SK-N-SH treated with all-trans-retinoic acid at 6 μM for 48 hours (cell line): ENCODE data around the gene SMAD5.

ENCODE experiments used
- ATAC-seq: fragments of 200-7000 bp; cut with Tn5 transposase; 3 replicates; pipeline ENCODE4 v1.9.1; 2020; ENCODE audit warnings: mild to moderate bottlenecking, moderate library complexity
- ARNTL ChIP-seq: fragments of 450-650 bp; formaldehyde crosslinking; IDR thresholded peaks from 2 replicates; pipeline ENCODE4 v1.5.0; 2020; ENCODE audit warnings: low read depth, mild to moderate bottlenecking, moderate library complexity, borderline replicate concordance
- BACH2 ChIP-seq: fragments of 250-450 bp; sonication (Bioruptor Pico); IDR thresholded peaks from 2 replicates; pipeline ENCODE4 v1.9.0; 2021; ENCODE audit warnings: mild to moderate bottlenecking, borderline replicate concordance
- CSDC2 ChIP-seq: fragments of 250-450 bp; sonication (Bioruptor Pico); IDR thresholded peaks from 2 replicates; pipeline ENCODE4 v1.5.0; 2020; ENCODE audit warnings: mild to moderate bottlenecking, moderate library complexity
- CSRNP3 ChIP-seq: fragments of 250-450 bp; sonication (Bioruptor Pico); IDR thresholded peaks from 2 replicates; pipeline ENCODE4 v1.5.1; 2021; ENCODE audit warnings: mild to moderate bottlenecking, moderate library complexity
- ESRRG ChIP-seq: fragments of 250-450 bp; sonication (Bioruptor Pico); IDR thresholded peaks from 2 replicates; pipeline ENCODE4 v1.6.1; 2021; ENCODE audit warnings: mild to moderate bottlenecking
- GLIS3 ChIP-seq: fragments of 250-450 bp; sonication (Bioruptor Pico); IDR thresholded peaks from 2 replicates; pipeline ENCODE4 v1.5.0; 2020; ENCODE audit warnings: mild to moderate bottlenecking, moderate library complexity
- ISL1 ChIP-seq: fragments of 250-450 bp; sonication (Bioruptor Pico); IDR thresholded peaks from 2 replicates; pipeline ENCODE4 v2.1.2; 2022; ENCODE audit warnings: mild to moderate bottlenecking, moderate library complexity
- POU6F1 ChIP-seq: fragments of 250-450 bp; sonication (Bioruptor Pico); IDR thresholded peaks from 2 replicates; pipeline ENCODE4 v1.8.0; 2021; ENCODE audit warnings: low read depth, mild to moderate bottlenecking, moderate library complexity, borderline replicate concordance
- PPARA ChIP-seq: fragments of 250-450 bp; sonication (Bioruptor Pico); IDR thresholded peaks from 2 replicates; pipeline ENCODE4 v1.5.0; 2020; ENCODE audit warnings: mild to moderate bottlenecking, borderline replicate concordance
- RARB ChIP-seq: fragments of 250-450 bp; sonication (Bioruptor Pico); IDR thresholded peaks from 2 replicates; pipeline ENCODE4 v1.8.0; 2021; ENCODE audit warnings: mild to moderate bottlenecking, moderate library complexity
- SNAI2 ChIP-seq: fragments of 250-450 bp; sonication (Bioruptor Pico); IDR thresholded peaks from 2 replicates; pipeline ENCODE4 v1.5.0; 2020; ENCODE audit warnings: mild to moderate bottlenecking, moderate library complexity
- TCF4 ChIP-seq: fragments of 250-450 bp; sonication (Bioruptor Pico); IDR thresholded peaks from 2 replicates; pipeline ENCODE4 v1.8.0; 2021; ENCODE audit warnings: mild to moderate bottlenecking, moderate library complexity, borderline replicate concordance
- TOX ChIP-seq: fragments of 250-450 bp; sonication (Bioruptor Pico); IDR thresholded peaks from 2 replicates; pipeline ENCODE4 v1.8.0; 2021; ENCODE audit warnings: mild to moderate bottlenecking, moderate library complexity, borderline replicate concordance
- TSHZ2 ChIP-seq: fragments of 250-450 bp; sonication (Bioruptor Pico); IDR thresholded peaks from 2 replicates; pipeline ENCODE4 v1.5.0; 2020; ENCODE audit warnings: mild to moderate bottlenecking, moderate library complexity
- ZC3H10 ChIP-seq: fragments of 250-450 bp; sonication (Bioruptor Pico); IDR thresholded peaks from 2 replicates; pipeline ENCODE4 v1.5.1; 2021; ENCODE audit warnings: mild to moderate bottlenecking, moderate library complexity
- ZFP3 ChIP-seq: fragments of 250-450 bp; sonication (Bioruptor Pico); IDR thresholded peaks from 2 replicates; pipeline ENCODE4 v1.5.0; 2020; ENCODE audit warnings: mild to moderate bottlenecking, moderate library complexity
- ZFP30 ChIP-seq: fragments of 450-650 bp; formaldehyde crosslinking; IDR thresholded peaks from 2 replicates; pipeline ENCODE4 v1.5.0; 2022; ENCODE audit warnings: mild to moderate bottlenecking, moderate library complexity
- ZNF565 ChIP-seq: fragments of 450-650 bp; formaldehyde crosslinking; conservative IDR thresholded peaks from 2 replicates; pipeline ENCODE4 v1.5.0; 2020; ENCODE audit warnings: low read depth, mild to moderate bottlenecking, moderate library complexity
- ZNF70 ChIP-seq: fragments of 450-650 bp; formaldehyde crosslinking; IDR thresholded peaks from 2 replicates; pipeline ENCODE4 v1.5.0; 2020; ENCODE audit warnings: mild to moderate bottlenecking, moderate library complexity
- ZNF8 ChIP-seq: fragments of 450-650 bp; formaldehyde crosslinking; IDR thresholded peaks from 2 replicates; pipeline ENCODE4 v1.5.0; 2020; ENCODE audit warnings: mild to moderate bottlenecking, moderate library complexity
- TF ChIP-seq, protein P1 (sequence below): fragments of 250-450 bp; sonication (Bioruptor Pico); IDR thresholded peaks from 2 replicates; pipeline ENCODE4 v1.8.0; 2020; ENCODE audit warnings: mild to moderate bottlenecking, moderate library complexity, borderline replicate concordance

SMAD5 gene

DNA sequence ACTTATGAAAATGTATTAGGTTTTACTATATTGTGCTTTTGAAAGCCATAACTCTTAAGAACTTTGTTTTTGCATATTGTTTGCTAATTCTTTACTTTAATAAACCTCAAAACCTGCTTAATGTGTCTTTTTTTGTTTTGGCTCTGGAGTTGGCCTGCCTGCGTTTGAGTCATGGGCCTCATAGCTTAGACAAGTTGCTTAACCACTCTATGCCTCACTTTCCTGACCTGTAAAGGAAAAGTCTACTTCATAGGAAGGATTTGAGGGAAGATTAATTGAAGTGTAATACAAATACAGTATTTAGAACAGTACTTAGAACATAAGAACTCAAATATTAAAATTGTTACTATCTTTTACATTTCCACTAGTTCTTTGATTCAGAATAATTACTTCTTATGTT, 50.0 kb downstream of the SMAD5 start:
- TF ChIP-seq ESRRG (no peak), ARNTL (CRISPR knock-in tag) (no peak), SNAI2 (CRISPR knock-in tag) (no peak), ZFP30 (CRISPR knock-in tag) (no peak), BACH2 (CRISPR knock-in tag) (no peak), CSRNP3 (no peak), PPARA (CRISPR knock-in tag) (no peak), GLIS3 (no peak), POU6F1 (no peak), ZNF8 (no peak), TCF4 (no peak), ZNF70 (CRISPR knock-in tag) (no peak), ZFP3 (CRISPR knock-in tag) (no peak), ISL1 (no peak), TSHZ2 (CRISPR knock-in tag) (no peak), ZC3H10 (CRISPR knock-in tag) (no peak), CSDC2 (no peak)
- no peak for ATAC-seq

DNA sequence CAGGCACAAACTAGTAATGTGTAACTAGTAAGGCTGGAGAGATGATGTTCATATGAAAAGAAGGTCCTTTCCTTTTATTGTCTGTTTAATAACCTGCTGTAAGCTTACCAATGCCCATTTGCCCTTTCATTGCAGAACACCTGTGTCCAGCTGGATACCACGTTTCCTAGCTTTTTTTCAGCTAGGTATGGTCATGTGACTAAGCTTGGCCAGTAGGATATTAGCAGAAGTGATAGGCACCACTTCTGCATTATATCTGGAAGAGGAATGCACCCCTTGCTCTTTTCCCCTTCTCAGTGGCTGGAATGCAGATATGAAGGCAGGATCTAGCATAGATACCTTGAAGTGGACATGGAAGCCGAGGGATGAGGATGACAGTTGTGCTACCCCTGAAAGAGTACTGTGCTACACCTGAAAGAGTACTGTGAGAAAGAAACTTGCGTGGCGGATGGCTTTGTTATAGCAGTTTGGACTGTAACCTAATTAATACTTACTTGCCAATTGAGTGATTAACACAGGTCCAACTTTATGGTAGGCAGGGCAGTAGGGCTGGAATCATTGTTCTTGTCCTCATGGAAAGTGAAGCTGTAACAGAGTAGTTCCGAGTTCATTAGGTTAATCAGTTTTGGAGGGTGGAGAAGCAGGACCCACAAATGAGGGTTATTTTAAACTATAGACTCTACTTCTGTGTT, 53.5 kb downstream of the SMAD5 start:
- ATAC-seq, result no peak
- TF ChIP-seq TSHZ2 (CRISPR knock-in tag), result no peak
- TF ChIP-seq ZC3H10 (CRISPR knock-in tag), result no peak
- no peak for TF ChIP-seq ZNF70 (CRISPR knock-in tag)
- no peak for TF ChIP-seq CSRNP3
- TF ChIP-seq ZFP30 (CRISPR knock-in tag), result no peak
- TF ChIP-seq ZFP3 (CRISPR knock-in tag), result no peak
- no peak for TF ChIP-seq ZNF8
- no peak for TF ChIP-seq ESRRG
- no peak for TF ChIP-seq ISL1

DNA sequence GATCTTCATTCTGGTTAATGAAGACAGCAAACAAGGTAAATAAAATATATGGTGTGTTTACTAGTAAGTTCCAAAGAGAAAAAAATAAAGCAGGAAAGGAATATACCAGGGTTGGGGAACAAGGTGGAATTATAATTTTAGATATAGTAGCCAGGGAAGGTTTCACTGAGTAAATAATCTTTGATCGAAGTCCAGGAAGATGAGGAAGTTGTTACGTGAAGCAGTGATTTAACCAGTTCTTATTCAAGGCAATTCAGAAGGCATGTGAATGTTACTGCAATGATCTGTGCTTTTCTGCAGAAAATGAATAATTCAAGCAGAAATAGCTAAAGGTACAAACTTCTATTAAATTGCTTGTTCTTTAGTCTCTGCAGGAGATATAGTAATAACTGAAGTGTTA, 54.2 kb downstream of the SMAD5 start:
- TF ChIP-seq, protein P1, sequence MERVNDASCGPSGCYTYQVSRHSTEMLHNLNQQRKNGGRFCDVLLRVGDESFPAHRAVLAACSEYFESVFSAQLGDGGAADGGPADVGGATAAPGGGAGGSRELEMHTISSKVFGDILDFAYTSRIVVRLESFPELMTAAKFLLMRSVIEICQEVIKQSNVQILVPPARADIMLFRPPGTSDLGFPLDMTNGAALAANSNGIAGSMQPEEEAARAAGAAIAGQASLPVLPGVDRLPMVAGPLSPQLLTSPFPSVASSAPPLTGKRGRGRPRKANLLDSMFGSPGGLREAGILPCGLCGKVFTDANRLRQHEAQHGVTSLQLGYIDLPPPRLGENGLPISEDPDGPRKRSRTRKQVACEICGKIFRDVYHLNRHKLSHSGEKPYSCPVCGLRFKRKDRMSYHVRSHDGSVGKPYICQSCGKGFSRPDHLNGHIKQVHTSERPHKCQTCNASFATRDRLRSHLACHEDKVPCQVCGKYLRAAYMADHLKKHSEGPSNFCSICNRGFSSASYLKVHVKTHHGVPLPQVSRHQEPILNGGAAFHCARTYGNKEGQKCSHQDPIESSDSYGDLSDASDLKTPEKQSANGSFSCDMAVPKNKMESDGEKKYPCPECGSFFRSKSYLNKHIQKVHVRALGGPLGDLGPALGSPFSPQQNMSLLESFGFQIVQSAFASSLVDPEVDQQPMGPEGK (CRISPR knock-in tag), result no peak
- TF ChIP-seq CSDC2 (no peak), TOX (CRISPR knock-in tag) (no peak), ZNF565 (CRISPR knock-in tag) (no peak), BACH2 (CRISPR knock-in tag) (no peak), TCF4 (no peak), RARB (no peak), ZNF70 (CRISPR knock-in tag) (no peak), PPARA (CRISPR knock-in tag) (no peak), ARNTL (CRISPR knock-in tag) (no peak), TSHZ2 (CRISPR knock-in tag) (no peak)
- ATAC-seq, result no peak
